Measurements from ENCODE around the gene LPCAT3.

Gene LPCAT3

GRCh38 chr12:6963791-6964413 is 54.4 kb downstream of the LPCAT3 start:
- no peak for DNase-seq (ENCODE audit: low read depth)

- DNase-seq (ENCODE audit: low read depth) = no peak
These were observed 55.1 kb downstream of the LPCAT3 start for GRCh38 chr12:6963016-6963731.

GRCh38 chr12:6962285-6963015 is 55.8 kb downstream of the LPCAT3 start:
- DNase-seq (ENCODE audit: low read depth) = no peak

- no peak for DNase-seq (ENCODE audit: low read depth)
These were observed 56.5 kb downstream of the LPCAT3 start for GRCh38 chr12:6961695-6962284.

GRCh38 chr12:6961278-6961694 is 57.0 kb downstream of the LPCAT3 start:
- no peak for DNase-seq (ENCODE audit: low read depth)

DNA sequence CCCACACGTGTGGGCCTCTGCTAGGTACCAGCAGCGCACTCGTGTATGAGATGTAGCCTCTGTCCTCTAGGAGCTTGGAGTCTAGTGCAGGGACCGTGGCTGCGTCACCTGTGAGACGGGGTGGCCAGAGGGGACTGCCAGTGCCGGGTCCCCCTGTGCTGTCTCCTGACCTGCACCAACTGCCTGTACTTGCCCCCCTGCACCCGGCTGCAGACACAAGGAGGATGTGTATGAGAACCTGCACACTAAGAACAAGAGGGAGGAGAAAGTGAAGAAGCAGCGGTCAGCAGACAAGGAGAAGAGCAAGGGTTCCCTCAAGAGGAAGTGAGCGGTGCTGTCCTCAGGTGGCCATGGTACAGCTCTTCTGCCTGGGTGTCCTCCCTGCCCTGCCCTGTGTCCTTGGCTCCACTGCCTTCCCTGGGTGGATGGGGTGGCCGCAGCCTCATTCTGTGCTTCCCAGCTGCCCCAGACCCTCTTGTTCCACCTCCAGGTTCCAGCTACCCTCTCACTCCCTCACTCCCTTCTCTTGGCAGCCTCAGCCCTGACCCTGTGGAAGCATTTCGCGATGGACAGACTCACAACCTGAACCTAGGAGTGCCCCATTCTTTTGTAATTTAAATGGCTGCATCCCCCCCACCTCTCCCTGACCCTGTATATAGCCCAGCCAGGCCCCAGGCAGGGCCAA is 57.5 kb downstream of the LPCAT3 start:
- DNase-seq (ENCODE audit: low read depth) = no peak

GRCh38 chr12:6959805-6960592 is 58.3 kb downstream of the LPCAT3 start:
- no peak for DNase-seq (ENCODE audit: low read depth)

DNA sequence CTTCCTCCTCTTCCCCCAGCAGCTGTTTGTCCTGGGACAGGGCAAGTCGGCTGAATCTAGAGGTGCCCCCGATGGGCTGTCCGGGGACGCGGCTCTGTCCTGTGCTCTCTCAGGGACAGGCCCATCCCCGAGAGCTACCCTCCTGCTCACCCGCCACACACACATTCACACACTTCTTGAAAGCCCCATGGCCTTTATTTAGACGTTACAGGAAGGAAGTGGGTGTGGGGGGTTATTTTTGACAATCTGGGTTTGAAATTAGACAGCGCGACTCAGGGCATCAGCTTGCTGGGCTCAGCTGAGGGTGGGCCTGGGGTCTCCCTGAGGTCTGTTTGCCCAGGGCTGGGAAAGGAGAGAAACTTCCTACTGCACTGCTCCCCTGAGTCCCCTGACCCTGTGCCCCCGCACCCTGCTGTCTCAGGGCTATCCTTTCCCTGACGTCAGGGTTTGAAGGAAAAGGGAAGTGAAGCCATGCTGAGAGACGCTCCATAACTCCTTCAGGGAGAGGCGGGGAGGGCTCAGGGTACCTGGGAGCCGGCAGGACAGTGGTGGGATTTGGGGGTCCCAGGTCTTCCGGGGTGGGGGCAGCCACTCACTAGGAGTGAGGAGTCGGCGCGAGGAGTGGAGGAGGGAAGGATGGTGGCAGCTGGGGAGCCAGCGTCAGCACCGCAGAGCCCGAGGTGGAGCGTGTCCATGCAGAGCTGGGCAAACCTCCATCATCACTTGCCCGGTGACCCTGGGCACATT is 59.0 kb downstream of the LPCAT3 start:
- no peak for DNase-seq (ENCODE audit: low read depth)

DNA sequence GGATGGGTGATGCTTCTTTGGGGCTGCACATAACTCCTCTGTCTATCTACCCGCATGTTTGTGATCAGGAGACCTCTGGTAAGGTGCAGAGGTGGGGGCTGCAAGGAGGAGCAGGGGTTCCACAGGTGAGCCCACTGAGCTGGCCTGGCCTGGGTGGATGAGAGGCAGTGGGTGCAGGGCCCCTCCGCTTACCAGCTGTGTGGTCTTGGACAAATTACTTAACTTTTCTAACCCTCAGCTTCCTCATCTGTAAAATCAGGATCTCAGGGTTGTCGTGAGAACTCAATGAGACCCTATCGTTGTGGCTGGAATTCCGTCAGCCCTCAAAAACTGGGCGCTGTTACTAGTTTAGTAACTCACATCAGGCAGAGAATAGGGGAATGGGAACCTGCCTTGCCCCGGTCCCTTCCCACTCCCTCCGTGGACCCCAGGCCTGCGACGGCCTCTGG is 59.6 kb downstream of the LPCAT3 start:
- no peak for DNase-seq (ENCODE audit: low read depth)

DNA sequence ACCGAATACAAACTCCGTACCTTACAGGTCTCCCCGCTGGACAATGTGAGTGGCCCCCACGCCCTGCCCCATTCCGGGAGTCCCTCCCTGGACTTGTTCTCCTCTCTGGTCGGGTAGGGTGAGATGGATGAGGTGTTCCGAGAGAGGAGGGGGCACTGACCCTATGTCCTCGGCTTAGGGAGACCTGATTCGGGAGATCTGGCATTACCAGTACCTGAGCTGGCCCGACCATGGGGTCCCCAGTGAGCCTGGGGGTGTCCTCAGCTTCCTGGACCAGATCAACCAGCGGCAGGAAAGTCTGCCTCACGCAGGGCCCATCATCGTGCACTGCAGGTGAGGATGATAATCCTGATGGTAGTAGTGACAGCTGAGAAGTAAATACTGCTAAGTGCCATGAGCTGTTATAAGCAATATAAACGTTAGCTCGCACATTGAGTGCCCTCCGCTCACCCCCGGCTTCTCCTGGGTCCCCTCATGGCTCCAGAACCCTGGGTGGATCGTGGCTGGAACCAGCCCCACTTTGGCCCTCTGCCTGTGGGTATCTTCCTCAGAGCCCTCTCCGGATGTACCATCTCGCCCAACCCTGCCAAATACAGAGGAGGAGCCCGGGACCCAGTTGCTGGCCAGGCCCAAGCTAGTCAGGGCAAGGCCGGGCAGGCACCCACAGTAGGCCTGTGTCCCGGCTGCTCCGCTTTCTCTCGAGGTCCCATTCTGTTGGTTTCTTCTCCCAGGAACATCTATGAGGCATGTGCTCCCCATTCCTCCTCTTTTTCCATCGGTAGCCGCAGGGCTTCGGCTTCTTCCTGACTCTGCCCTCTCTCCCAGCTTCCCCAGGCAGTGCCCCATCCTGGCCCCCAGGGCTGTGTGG is 60.3 kb downstream of the LPCAT3 start:
- no peak for DNase-seq (ENCODE audit: low read depth)

DNA sequence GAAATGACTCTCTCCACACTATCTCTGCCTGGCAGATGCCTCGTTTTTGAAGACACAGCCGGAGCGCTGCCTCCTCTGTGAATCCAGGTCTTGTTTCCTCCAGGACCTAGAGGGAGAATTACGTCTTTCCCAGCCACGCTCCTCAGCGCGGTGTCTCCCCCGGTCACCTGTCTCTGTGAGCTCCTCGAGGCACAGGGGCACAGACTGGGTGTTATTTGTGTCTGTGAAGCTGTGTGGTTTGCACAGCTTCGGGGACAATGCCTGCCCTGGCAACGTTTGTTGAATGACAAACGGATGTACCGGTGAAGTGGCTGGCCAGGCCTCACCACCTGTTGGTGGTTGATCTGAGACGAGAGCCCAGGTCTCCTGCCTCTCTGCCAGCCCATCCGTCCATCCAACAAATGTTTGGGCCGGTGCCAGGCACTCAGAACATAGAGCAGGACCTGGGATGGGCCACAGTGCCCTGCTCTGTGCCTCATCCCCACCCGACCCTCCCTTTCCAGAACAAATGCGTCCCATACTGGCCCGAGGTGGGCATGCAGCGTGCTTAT is 61.0 kb downstream of the LPCAT3 start:
- DNase-seq (ENCODE audit: low read depth) = no peak

DNA sequence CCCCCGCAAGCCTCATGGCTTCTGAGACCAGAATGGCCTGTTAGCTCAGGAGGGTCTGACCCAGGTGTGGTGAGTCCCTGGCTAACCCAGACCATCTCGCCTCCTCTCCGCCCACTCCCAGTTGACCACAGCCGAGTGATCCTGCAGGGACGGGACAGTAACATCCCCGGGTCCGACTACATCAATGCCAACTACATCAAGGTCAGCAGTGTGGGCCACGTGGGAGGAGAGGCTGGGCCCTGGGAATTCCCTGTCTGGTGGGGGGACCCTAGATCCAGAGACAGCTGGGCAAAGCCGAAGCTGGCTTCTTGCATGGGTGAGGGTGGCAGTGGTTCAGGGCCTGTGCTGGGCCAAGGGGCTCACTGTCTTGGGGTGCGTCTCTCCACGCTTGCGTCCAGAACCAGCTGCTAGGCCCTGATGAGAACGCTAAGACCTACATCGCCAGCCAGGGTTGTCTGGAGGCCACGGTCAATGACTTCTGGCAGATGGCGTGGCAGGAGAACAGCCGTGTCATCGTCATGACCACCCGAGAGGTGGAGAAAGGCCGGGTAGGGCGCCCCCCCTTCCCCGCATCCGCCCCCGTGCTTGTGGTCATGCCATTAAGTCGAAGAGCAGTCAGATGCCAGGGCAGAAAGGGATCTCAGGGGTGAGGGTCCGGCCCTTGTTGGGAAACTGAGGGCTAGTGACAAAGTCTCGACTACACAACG is 62.1 kb downstream of the LPCAT3 start:
- DNase-seq (ENCODE audit: low read depth) = no peak

DNA sequence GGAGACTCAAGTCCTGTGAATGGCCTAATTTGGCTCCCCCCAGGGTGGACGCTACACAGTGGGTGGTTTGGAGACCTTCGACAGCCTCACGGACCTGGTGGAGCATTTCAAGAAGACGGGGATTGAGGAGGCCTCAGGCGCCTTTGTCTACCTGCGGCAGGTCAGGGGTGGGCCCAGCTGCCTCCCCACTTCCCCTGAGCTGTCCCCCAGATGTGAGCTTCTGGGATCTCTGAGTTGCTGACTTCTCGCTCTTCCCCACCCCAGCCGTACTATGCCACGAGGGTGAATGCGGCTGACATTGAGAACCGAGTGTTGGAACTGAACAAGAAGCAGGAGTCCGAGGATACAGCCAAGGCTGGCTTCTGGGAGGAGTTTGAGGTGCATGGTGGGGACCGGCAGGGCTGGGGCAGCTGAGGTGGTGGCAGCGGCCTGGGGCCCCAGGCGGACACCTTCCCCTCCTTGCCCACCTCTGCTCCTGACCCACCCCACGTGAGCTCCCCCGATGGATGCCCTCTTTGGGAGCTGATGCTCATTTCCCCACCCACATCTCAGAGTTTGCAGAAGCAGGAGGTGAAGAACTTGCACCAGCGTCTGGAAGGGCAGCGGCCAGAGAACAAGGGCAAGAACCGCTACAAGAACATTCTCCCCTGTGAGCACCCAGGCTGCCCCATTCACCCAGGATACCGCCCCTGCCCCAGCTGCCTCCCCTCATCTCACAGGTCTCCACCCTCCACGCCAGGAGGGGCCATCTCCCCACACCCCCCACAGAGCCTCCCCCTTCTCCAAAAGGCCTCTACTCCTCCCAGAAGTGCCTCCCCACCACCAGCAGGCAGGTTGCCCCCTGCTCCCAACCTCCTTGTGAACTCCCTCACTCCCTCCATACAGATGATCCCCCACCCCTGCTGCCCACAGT is 62.9 kb downstream of the LPCAT3 start:
- no peak for DNase-seq (ENCODE audit: low read depth)

DNA sequence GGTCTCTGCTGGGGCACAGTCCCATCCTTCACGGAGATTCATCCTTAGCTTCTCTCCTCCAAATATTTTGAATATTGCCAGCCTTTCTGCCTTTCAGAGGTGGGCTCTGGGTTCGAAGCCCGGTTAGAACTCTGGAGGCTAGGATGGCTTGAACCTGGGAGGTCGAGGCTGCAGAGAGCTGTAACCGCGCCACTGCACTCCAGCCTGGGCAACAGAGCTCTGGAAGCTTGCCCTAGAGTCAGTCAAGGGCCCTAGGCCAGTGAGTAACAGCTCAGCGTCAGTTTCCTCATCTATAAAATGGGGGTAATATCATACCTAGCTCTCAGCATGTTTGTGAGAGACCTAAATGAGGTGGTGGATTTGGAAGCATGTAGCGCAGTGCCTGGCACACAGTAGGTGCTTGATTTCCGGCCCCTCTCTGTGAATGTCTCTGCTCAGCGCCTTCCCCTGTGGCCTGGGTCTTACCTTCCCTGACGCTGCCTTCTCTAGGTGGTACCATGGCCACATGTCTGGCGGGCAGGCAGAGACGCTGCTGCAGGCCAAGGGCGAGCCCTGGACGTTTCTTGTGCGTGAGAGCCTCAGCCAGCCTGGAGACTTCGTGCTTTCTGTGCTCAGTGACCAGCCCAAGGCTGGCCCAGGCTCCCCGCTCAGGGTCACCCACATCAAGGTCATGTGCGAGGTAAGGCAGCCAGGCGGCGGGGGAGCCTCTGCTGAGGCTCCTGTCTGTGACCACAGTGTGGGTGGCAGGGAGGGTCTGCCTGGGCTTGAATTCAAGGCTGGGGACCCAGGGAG is 63.8 kb downstream of the LPCAT3 start:
- DNase-seq (ENCODE audit: low read depth) = no peak

GRCh38 chr12:6953442-6954315 is 64.6 kb downstream of the LPCAT3 start:
- DNase-seq (ENCODE audit: low read depth) = no peak
